H9 (cell line): Measurements from ENCODE around the gene PVALB. TPM values are rescaled to one million over a fixed set of nuclear protein-coding genes. Genes with fewer than 3 reads are reported as not detected.

ENCODE experiments used
- DNase-seq: peaks from one replicate; pipeline ENCODE4 v3.0.0-alpha.2; 2017
- H2AFZ ChIP-seq: one replicate; pipeline ENCODE4 v1.6.1; 2013; ENCODE audit warnings: mild to moderate bottlenecking, low read length, control low read depth, moderate library complexity
- H2AK5ac ChIP-seq: 2 replicates; pipeline ENCODE4 v1.6.1; 2013; ENCODE audit warnings: low read length, control low read depth, mixed read lengths; ENCODE audit not compliant: insufficient read length
- H2BK120ac ChIP-seq: one replicate; pipeline ENCODE4 v1.6.1; 2013; ENCODE audit warnings: low read depth, mild to moderate bottlenecking, low read length, control low read depth, inconsistent platforms; ENCODE audit not compliant: poor library complexity, severe bottlenecking
- H2BK12ac ChIP-seq: 2 replicates; pipeline ENCODE4 v1.6.1; 2013; ENCODE audit warnings: low read length, control low read depth, mixed read lengths, low read depth; ENCODE audit not compliant: insufficient read length
- H2BK15ac ChIP-seq: 2 replicates; pipeline ENCODE4 v1.6.1; 2013; ENCODE audit warnings: low read depth, low read length, control low read depth
- H2BK20ac ChIP-seq: one replicate; pipeline ENCODE4 v1.6.1; 2013; ENCODE audit warnings: low read depth, mild to moderate bottlenecking, low read length, control low read depth, inconsistent platforms; ENCODE audit not compliant: poor library complexity, severe bottlenecking
- H2BK5ac ChIP-seq: 2 replicates; pipeline ENCODE4 v1.6.1; 2013; ENCODE audit warnings: low read length, control low read depth, mixed read lengths; ENCODE audit not compliant: insufficient read length
- H3K14ac ChIP-seq: 2 replicates; pipeline ENCODE4 v1.6.1; 2013; ENCODE audit warnings: low read length, control low read depth; ENCODE audit not compliant: insufficient read depth
- H3K18ac ChIP-seq: 2 replicates; pipeline ENCODE4 v1.6.1; 2013; ENCODE audit warnings: low read depth, mild to moderate bottlenecking, mixed read lengths, low read length, control low read depth; ENCODE audit not compliant: insufficient read length
- H3K23ac ChIP-seq: 2 replicates; pipeline ENCODE4 v1.6.1; 2013; ENCODE audit warnings: low read length, control low read depth, mixed read lengths, low read depth; ENCODE audit not compliant: insufficient read length
- H3K23me2 ChIP-seq: 2 replicates; pipeline ENCODE4 v1.6.1; 2013; ENCODE audit warnings: low read depth, mild to moderate bottlenecking, mixed read lengths, low read length, control low read depth; ENCODE audit not compliant: insufficient read length, poor library complexity, severe bottlenecking
- H3K27ac ChIP-seq: 2 replicates; pipeline ENCODE4 v1.5.1; 2013; ENCODE audit warnings: low read length, control low read depth, mixed read lengths, low read depth; ENCODE audit not compliant: insufficient read length
- H3K27me3 ChIP-seq: 2 replicates; pipeline ENCODE4 v1.6.1; 2013; ENCODE audit warnings: low read length, control low read depth, inconsistent platforms; ENCODE audit not compliant: insufficient read depth
- H3K4ac ChIP-seq: 2 replicates; pipeline ENCODE4 v1.6.1; 2013; ENCODE audit warnings: low read depth, mild to moderate bottlenecking, control low read depth, inconsistent platforms, low read length, moderate library complexity
- H3K4me1 ChIP-seq: 2 replicates; pipeline ENCODE4 v1.6.1; 2013; ENCODE audit warnings: low read length, control low read depth, inconsistent platforms; ENCODE audit not compliant: insufficient read depth
- H3K4me2 ChIP-seq: 2 replicates; pipeline ENCODE4 v1.6.1; 2013; ENCODE audit warnings: low read length, control low read depth, mixed read lengths; ENCODE audit not compliant: insufficient read length, insufficient read depth
- H3K56ac ChIP-seq: 2 replicates; pipeline ENCODE4 v1.6.1; 2013; ENCODE audit warnings: low read depth, mild to moderate bottlenecking, mixed read lengths, low read length, control low read depth; ENCODE audit not compliant: insufficient read length
- H3K79me1 ChIP-seq: 2 replicates; pipeline ENCODE4 v1.6.1; 2013; ENCODE audit warnings: low read depth, mild to moderate bottlenecking, moderate library complexity, low read length, control low read depth, inconsistent platforms; ENCODE audit not compliant: insufficient read depth, poor library complexity, severe bottlenecking
- H3K79me2 ChIP-seq: 2 replicates; pipeline ENCODE4 v1.6.1; 2013; ENCODE audit warnings: low read length, control low read depth, inconsistent platforms; ENCODE audit not compliant: insufficient read depth
- H3K9ac ChIP-seq: 2 replicates; pipeline ENCODE4 v1.6.1; 2013; ENCODE audit warnings: low read length, control low read depth, mixed read lengths; ENCODE audit not compliant: insufficient read length; ENCODE audit errors: extremely low read depth
- H3K9me3 ChIP-seq: one replicate; pipeline ENCODE4 v1.6.1; 2013; ENCODE audit warnings: low read depth, low read length, inconsistent platforms; ENCODE audit not compliant: control insufficient read depth
- H3T11ph ChIP-seq: one replicate; pipeline ENCODE4 v1.6.1; 2013; ENCODE audit warnings: mild to moderate bottlenecking, low read length, control low read depth, inconsistent platforms
- H4K20me1 ChIP-seq: one replicate; pipeline ENCODE4 v1.6.1; 2013; ENCODE audit not compliant: control insufficient read depth, insufficient read length, insufficient read depth
- H4K5ac ChIP-seq: 2 replicates; pipeline ENCODE4 v1.6.1; 2013; ENCODE audit warnings: low read depth, mild to moderate bottlenecking, mixed read lengths, low read length, control low read depth; ENCODE audit not compliant: insufficient read length
- H4K8ac ChIP-seq: replicated peaks from 2 replicates; pipeline ENCODE4 v1.6.1; 2013; ENCODE audit warnings: low read length, control low read depth, mixed read lengths, low read depth; ENCODE audit not compliant: insufficient read length
- H4K91ac ChIP-seq: 2 replicates; pipeline ENCODE4 v1.6.1; 2013; ENCODE audit warnings: low read depth, mild to moderate bottlenecking, moderate library complexity, mixed read lengths, low read length, control low read depth; ENCODE audit not compliant: insufficient read length
- H3K27ac Mint-ChIP-seq, 3 experiments: 2 replicates in 2 of 3; 3 replicates in 1 of 3; pipeline ENCODE4 v1.8.0; 2020 to 2021; ENCODE audit warnings: mixed read lengths in 3 of 3, mild to moderate bottlenecking in 1 of 3, moderate library complexity in 1 of 3
- H3K27me3 Mint-ChIP-seq: 2 replicates; pipeline ENCODE4 v1.8.0; 2021; ENCODE audit warnings: low read depth, mild to moderate bottlenecking, moderate library complexity, mixed read lengths
- H3K36me3 Mint-ChIP-seq, 3 experiments: 2 replicates in 2 of 3; 3 replicates in 1 of 3; pipeline ENCODE4 v1.8.0; 2020 to 2021; ENCODE audit warnings: low read depth in 3 of 3, mixed read lengths in 3 of 3; ENCODE audit not compliant: insufficient read depth in 1 of 3
- H3K4me1 Mint-ChIP-seq, 2 experiments: 2 replicates each; pipeline ENCODE4 v1.8.0; 2020; ENCODE audit warnings: mixed read lengths in 2 of 2
- H3K4me3 Mint-ChIP-seq, 2 experiments: 2 replicates in 1 of 2; 3 replicates in 1 of 2; pipeline ENCODE4 v1.8.0; 2020 to 2021; ENCODE audit warnings: mild to moderate bottlenecking in 2 of 2, mixed read lengths in 2 of 2, moderate library complexity in 1 of 2
- H3K9me3 Mint-ChIP-seq, 2 experiments: 2 replicates in 1 of 2; 3 replicates in 1 of 2; pipeline ENCODE4 v1.8.0; 2020; ENCODE audit warnings: mild to moderate bottlenecking in 2 of 2, mixed read lengths in 2 of 2, moderate library complexity in 1 of 2
- WGBS: extraction: QIAGEN DNeasy Blood & Tissue Kit; methylation state at CpG from one replicate; pipeline ENCODE4 v1.1.7; 2013; ENCODE audit warnings: missing lambda C conversion rate, low lambda C conversion rate, mixed read lengths; ENCODE audit not compliant: insufficient read length; ENCODE audit errors: extremely low coverage; 5-methylcytosine and 5-hydroxymethylcytosine counted together
- total RNA-seq: library from RNA; stranded (reverse); gene quantifications from 2 replicates; pipeline ENCODE4 v1.2.1, GENCODE V29; 2021
- TF ChIP-seq, protein P1 (sequence below): fragments of 200-600 bp; sonication (generic); conservative IDR thresholded peaks from 3 replicates; pipeline ENCODE4 v1.8.0; 2021; ENCODE audit warnings: antibody characterized with exemption, mild to moderate bottlenecking

The PVALB gene
- total RNA-seq, 1 experiment from 2014 or later = 2.7 TPM

DNA sequence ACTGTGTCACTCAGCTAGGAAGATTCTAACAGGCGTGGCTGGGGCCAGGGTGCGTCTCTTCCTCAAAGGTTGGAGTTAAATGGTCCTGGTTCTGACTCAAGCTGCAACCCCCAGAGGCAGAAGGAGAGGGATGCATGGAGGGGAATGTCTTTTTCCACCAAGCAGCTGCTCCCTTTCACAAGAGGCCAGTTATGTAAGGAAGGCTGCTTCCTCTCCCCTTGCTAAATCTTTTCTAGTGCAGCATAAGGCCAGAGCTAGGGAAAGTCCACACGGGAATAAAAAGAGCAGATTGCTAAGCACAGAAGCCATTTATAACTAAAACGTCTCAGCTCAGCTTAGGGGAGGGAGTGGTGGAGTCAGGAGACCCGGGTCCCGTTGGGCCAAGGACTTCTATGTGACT is 10.0 kb downstream of the PVALB start:
- H4K20me1 ChIP-seq = no peaks in the 10 kb centered on the region
- no peak overlapping the region for H3K4me2 ChIP-seq
- H2BK20ac ChIP-seq = no peak overlapping the region
- H3K4ac ChIP-seq = no peak overlapping the region
- H3K79me2 ChIP-seq = no peaks in the 10 kb centered on the region
- TF ChIP-seq, protein P1, sequence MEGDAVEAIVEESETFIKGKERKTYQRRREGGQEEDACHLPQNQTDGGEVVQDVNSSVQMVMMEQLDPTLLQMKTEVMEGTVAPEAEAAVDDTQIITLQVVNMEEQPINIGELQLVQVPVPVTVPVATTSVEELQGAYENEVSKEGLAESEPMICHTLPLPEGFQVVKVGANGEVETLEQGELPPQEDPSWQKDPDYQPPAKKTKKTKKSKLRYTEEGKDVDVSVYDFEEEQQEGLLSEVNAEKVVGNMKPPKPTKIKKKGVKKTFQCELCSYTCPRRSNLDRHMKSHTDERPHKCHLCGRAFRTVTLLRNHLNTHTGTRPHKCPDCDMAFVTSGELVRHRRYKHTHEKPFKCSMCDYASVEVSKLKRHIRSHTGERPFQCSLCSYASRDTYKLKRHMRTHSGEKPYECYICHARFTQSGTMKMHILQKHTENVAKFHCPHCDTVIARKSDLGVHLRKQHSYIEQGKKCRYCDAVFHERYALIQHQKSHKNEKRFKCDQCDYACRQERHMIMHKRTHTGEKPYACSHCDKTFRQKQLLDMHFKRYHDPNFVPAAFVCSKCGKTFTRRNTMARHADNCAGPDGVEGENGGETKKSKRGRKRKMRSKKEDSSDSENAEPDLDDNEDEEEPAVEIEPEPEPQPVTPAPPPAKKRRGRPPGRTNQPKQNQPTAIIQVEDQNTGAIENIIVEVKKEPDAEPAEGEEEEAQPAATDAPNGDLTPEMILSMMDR = no peak
- no peak overlapping the region for H2AFZ ChIP-seq
- no peak for DNase-seq
- Mint-ChIP-seq H3K4me3 (no peak overlapping the region), H3K27ac (no peak overlapping the region; a peak in 1 of 7 replicates), H3K9me3 (no peaks in the 10 kb centered on the region), H3K4me1 (peaks cover 16 to 24% of the 10 kb centered on the region in 2 experiments), H3K36me3 (no peaks in the 10 kb centered on the region), H3K27me3 (peaks cover 27% of the 10 kb centered on the region)
- no peak overlapping the region for H3K56ac ChIP-seq
- H2BK120ac ChIP-seq = no peak overlapping the region
- H4K8ac ChIP-seq = no peak overlapping the region
- H2BK12ac ChIP-seq = no peak overlapping the region
- no peak overlapping the region for H3T11ph ChIP-seq
- H2BK15ac ChIP-seq = no peak overlapping the region
- no peak overlapping the region for H3K23ac ChIP-seq
- no peak overlapping the region for H4K5ac ChIP-seq
- no peaks in the 10 kb centered on the region for H3K79me1 ChIP-seq
- no peak overlapping the region for H4K91ac ChIP-seq
- WGBS = no CpG with 5 or more reads among the region's 6 CpGs
- H3K23me2 ChIP-seq = no peaks in the 10 kb centered on the region
- H2BK5ac ChIP-seq = no peak overlapping the region
- H3K9me3 ChIP-seq = no peaks in the 10 kb centered on the region
- H3K27ac ChIP-seq = no peak overlapping the region
- H3K4me1 ChIP-seq = no peaks in the 10 kb centered on the region
- no peak overlapping the region for H2AK5ac ChIP-seq
- no peak overlapping the region for H3K9ac ChIP-seq
- H3K14ac ChIP-seq = no peak overlapping the region
- no peaks in the 10 kb centered on the region for H3K27me3 ChIP-seq
- H3K18ac ChIP-seq = no peak overlapping the region
